HG02852 (cell line): ENCODE measurements around the gene DEUP1.
"Not testable (repeated sequence)": the region's sequence is repeated elsewhere in the genome, so short reads cannot be mapped to it uniquely, and the experiment has no call there.

Experiments used
- ATAC-seq: cut with Tn5 transposase; IDR thresholded peaks from one replicate; pipeline ENCODE4 v1.9.1; 2021; ENCODE audit warnings: mild to moderate bottlenecking, moderate library complexity; ENCODE audit not compliant: unreplicated experiment

DEUP1 gene

GRCh38 chr11:93350835-93351234, 20.3 kb downstream of the DEUP1 start:
- ATAC-seq, result no peak

DNA sequence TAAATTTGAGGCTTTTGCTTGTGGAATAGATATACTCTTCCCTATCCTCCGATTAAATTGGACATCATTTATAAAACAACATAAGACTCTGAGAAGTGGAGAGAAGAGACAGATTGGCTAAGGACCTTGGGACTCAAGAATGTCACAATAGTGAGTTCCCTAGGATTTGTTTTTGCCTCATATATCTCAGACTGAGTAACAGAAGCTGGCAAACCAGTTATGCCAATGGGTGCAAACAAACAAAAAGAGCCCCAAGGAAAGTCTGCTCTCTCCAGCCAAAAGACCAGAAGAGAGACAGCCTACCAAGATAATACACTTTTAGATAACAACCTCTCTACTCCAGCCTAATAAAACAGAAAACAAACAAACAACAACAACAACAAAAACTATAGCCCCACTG, 28.9 kb downstream of the DEUP1 start:
- ATAC-seq, result no peak

GRCh38 chr11:93361435-93361834, 30.9 kb downstream of the DEUP1 start:
- no peak for ATAC-seq

- no peak for ATAC-seq
Measured at GRCh38 chr11:93368022-93368421, 37.5 kb downstream of the DEUP1 start.

DNA sequence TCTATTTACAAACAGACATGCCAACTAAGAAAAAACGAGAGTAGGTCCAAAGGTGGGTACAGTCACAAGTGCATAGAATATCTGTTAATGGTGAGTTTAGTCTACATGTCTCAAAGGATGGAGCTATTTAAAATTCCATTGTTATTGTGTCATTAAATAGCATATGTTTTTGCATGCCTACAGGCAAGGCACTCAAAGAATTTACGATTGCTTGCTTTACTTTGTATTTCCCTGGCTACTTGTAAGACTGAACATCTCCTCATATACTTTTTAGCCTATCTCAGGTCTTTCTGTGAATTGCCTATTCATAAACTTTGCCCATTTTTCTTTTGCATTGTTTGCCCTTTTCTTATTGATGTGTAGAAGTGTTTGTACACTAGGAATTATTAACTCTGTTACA, 39.7 kb downstream of the DEUP1 start:
- no peak for ATAC-seq

DNA sequence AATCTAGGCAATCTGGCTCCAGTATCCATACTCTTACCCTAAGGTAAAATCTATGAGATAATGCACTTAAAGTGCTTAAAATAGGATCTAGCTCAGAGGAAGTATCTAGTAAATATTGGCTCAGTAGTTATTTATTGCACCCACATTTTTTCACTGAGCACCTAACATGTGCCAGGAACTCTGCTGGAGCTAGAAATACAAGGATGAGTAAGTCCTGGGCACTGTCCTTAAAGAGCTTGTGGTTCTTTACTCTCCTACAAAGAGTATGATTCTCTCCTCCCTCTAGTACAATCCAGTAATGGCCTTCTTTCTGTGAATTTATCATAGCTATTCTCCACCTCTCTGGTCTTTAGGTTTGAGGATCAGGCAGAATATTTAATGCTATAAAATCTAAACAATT, 59.2 kb downstream of the DEUP1 start:
- no peak for ATAC-seq

GRCh38 chr11:93392867-93393266, 62.3 kb downstream of the DEUP1 start:
- no peak for ATAC-seq

DNA sequence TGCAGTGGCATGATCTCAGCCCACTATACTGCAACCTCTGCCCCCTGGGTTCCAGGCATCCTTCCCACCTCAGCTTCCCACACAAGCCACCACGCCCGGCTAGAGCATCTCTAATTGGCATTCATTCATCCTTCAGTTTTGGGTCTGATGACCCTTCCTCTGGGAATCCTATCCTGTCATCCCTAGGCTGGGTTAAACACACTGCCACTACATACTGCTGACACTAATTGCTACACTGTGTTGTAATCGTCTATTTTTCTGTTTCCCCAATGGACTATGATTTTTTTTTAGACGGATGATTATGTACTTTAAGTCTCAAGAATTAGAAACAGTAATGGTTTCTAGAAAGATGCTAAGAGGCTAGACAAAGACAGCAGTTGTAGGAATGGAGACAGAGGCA, 62.8 kb downstream of the DEUP1 start:
- ATAC-seq, result no peak

GRCh38 chr11:93394488-93394887, 63.9 kb downstream of the DEUP1 start:
- no peak for ATAC-seq

DNA sequence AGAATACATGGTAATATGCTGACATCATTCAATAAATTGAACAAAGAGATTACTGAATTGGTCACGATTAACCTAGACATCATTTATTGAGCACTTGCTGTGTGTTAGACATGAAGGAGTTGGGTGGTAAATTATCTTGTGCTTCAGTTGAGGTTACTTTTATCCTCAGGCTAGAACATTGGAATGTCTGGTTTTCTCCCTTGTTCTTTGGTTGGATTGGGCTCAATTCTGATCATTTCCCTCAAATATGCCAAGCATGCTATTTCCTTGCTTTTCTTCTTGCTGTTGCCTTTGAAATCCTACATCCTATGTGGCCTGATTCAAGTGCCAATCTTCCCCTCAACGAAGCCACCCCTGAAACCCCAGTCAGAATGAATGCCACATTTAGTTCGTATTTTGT, 65.8 kb downstream of the DEUP1 start:
- ATAC-seq, result no peak

DNA sequence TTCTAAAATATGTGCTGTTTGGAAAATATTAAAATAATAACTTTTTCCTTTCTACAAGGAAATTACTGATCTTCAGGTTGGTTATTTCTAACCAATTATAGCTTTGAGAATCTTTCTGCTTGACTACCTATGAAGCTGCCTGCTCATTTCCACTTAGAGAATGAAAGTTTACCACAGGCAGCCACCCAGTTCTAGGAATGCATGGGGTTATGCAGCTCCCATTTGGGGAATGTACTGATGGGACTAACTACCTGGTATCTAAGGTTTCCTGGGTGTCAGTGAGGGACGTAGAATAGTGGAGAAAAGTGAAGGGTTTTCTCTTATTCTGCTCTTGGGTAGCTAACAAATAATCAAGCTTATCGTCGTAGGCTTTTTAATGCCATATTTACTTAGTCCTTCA, 73.4 kb downstream of the DEUP1 start:
- no peak for ATAC-seq

- no peak for ATAC-seq
Measured at GRCh38 chr11:93407777-93408401, 77.3 kb downstream of the DEUP1 start.

DNA sequence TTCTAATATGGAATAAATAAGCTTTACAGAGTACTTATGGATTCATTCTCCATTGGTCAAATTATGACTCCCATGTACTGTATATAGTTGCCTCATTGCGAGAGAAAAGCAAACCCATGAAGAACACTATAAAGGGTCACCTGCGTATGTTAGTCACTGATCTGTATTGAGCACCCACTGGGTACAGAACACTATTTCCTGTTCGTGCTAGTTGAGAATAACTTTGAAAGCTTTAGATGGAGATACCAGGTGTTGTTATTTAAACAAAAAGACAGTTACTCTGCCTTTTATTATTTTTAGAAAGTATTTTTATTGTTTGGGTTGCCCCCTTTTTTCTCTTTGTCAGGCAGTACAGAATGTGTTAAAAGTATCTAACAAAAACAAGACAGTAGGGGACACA, 79.9 kb downstream of the DEUP1 start:
- no peak for ATAC-seq

DNA sequence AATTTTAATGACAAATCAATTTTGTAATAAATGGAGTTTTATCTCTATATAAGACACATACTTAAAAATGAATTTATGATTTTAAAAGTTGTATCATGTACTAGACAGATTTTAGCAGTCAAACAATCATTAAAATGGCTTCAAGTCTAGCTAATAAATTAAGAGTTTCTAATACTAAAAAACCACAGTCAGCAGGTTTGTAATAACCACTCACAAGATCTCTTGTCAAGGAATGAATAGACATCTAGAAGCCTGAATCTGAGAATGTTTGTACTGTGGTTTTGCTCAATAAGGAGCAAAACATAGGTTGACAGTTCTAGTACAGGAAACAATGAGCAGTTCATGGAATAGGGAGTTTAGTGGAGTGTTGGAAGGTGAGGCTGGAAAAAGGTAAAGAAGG, 81.2 kb downstream of the DEUP1 start:
- no peak for ATAC-seq

GRCh38 chr11:93432247-93432646, 101.7 kb downstream of the DEUP1 start:
- ATAC-seq, result no peak

DNA sequence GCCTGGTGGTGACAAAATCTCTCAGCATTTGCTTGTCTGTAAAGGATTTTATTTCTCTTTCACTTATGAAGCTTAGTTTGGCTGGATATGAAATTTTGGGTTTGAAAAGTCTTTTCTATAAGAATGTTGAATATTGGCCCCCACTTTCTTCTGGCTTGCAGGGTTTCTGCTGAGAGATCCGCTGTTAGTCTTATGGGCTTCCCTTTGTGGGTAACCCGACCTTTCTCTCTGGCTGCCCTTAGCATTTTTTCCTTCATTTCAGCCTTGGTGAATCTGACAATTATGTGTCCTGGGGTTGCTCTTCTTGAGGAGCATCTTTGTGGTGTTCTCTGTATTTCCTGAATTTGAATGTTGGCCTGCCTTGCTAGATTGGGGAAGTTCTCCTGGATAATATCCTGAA, 112.7 kb downstream of the DEUP1 start:
- ATAC-seq, result not testable (repeated sequence)

GRCh38 chr11:93444617-93445073, 114.1 kb downstream of the DEUP1 start:
- ATAC-seq, result no peak

DNA sequence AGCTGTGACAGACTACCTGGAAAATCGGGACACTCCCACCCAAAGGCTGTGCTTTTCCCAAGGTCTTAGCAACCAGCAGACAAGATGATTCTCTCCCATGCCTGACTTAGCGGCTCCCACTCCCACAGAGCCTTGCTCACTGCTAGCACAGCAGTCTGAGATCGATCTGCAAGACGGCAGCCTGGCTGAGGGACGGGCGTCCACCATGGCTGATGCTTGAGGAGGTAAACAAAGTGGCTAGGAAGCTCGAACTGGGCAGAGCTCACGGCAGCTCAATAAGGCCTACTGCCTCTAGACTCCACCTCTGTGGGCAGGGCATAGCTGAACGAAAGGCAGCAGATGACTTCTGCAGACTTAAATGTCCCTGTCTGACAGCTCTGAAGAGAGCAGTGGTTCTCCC, 127.7 kb downstream of the DEUP1 start:
- ATAC-seq, result no peak

DNA sequence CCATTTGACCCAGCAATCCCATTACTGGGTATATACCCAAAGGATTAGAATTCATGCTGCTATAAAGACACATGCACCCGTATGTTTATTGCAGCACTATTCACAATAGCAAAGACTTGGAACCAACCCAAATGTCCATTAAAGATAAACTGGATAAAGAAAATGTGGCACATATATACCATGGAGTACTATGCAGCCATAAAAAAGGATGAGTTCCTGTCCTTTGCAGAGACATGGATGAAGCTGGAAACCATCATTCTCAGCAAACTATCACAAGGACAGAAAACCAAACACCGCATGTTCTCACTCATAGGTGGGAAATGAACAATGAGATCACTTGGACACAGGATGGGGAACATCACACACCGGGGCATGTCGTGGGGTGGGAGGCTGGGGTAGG, 133.1 kb downstream of the DEUP1 start:
- not testable (repeated sequence) for ATAC-seq

DNA sequence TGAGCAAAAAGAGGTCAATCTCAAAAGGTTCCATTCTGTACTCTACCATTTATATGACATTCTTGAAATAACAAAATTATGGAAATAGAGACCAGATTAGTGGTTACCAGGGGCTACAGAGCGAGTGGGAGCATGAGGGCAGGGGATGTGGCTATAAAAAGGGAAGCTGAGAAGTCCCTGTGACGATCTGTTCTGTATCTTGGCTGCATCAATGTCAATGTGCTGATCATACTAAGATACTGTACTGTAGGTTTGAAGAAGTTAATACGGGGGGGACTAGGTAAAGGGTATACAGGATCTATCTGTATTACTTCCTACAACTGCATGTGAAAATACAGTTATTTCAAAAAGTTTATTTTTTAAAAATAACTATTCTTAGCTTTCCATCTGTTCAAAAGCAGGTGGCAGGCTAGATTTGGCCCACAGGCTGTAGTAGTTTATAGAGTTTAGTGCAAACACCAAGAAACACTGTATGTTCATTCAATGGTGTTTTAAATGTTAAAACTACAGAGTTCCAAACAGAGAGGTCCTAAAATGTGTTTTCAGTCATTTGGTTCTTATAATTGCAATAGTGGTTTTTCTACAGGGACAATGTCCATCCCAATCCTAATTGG, 134.5 kb downstream of the DEUP1 start:
- ATAC-seq, result no peak

DNA sequence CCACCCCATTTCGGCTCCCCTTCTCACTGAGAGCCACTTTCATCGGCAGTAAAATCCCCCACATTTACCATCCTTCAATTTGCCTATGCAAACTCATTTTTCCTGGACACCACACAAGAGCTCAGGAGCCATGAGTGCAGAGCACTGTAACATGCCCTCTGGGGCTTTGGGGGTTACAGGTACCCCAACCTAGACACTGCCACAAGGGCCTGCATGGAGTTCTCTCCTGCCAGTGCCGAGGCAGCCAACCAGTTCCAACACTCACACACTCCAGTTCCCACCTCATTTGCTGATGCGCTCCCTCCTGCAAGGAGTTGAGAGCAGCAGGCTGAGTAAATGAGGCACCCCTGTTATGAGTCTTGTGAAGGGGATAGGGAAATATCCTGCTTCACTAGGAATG, 136.5 kb downstream of the DEUP1 start:
- ATAC-seq, result no peak

DNA sequence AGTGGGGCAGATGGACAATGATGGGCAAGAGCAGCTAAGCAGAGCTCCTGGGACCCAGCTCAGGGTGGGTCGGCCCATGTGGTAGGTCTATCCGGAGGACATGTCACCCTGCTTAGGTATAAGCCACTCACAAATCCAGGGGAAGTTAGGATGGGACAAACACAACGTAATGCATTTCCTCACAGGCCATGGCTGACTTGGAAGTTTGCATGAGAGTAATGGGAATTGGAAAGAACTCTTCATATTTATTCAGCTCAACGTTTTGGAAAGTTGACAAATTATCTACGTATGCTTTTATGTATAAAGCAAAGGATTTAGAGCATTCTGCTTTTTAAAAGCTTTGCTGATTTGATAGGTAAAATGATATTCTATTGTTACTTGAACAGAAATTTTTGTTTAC, 137.7 kb downstream of the DEUP1 start:
- no peak for ATAC-seq

DNA sequence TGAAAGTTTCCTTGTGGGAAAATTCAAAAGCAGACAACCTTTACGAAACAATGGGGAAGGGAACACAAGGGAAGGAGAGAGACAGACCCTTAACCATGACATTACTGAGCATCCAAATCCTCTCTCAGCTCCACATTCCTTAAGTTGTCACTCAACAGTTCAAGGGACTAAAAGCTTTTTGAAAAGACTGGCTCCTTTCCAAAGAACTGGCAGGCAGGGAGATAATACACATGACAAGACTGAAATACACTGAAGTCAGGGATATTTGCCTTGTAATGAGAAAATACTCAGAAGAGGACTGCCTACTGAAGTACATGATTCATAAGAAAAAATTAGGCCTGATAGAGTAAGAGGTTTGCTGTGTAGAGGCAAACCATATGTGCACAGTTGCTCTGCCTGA, 143.6 kb downstream of the DEUP1 start:
- no peak for ATAC-seq
